K562 (cell line): Measurements from ENCODE around the gene TP53BP1.

ENCODE experiments used
- KAT7 ChIP-seq: sonication (generic); formaldehyde crosslinking; IDR thresholded peaks from 2 replicates; pipeline ENCODE4 v1.8.0; 2022; ENCODE audit warnings: missing genetic modification reagents, mild to moderate bottlenecking, borderline replicate concordance
- SP2 ChIP-seq: IDR thresholded peaks from 2 replicates; pipeline ENCODE4 v1.6.1; 2011; ENCODE audit warnings: mild to moderate bottlenecking, low read depth, low read length, moderate library complexity; ENCODE audit not compliant: poor library complexity, severe bottlenecking; ENCODE audit errors: extremely low read depth
- ZNF263 ChIP-seq: sonication (generic); formaldehyde crosslinking; IDR thresholded peaks from 2 replicates; pipeline ENCODE4 v1.8.0; 2022; ENCODE audit warnings: mild to moderate bottlenecking, missing genetic modification reagents, borderline replicate concordance
- ZNF3 ChIP-seq: fragments of 250-450 bp; sonication (Bioruptor Pico); IDR thresholded peaks from 2 replicates; pipeline ENCODE4 v1.5.0; 2021; ENCODE audit warnings: mild to moderate bottlenecking, moderate library complexity
- TF ChIP-seq, protein P1 (sequence below): sonication (generic); formaldehyde crosslinking; IDR thresholded peaks from 2 replicates; pipeline ENCODE4 v1.8.1; 2022; ENCODE audit warnings: missing genetic modification reagents
- TF ChIP-seq, protein P2 (sequence below): IDR thresholded peaks from 2 replicates; pipeline ENCODE4 v1.6.1; 2016; ENCODE audit warnings: missing genetic modification characterization, missing compliant biosample characterization
- TF ChIP-seq, protein P3 (sequence below), 3 experiments: IDR thresholded peaks in 2 of 3; conservative IDR thresholded peaks in 1 of 3; 2 replicates each; pipeline ENCODE4 v1.5.1; 2011 to 2012; ENCODE audit warnings: low read length in 3 of 3, mild to moderate bottlenecking in 3 of 3, control low read depth in 2 of 3, improper control_type of control experiment in 1 of 3, inconsistent platforms in 1 of 3, low read depth in 1 of 3, mixed read lengths in 1 of 3, moderate library complexity in 1 of 3; ENCODE audit not compliant: insufficient read depth in 2 of 3

- TF ChIP-seq SP2: no peak
- TF ChIP-seq, protein P1, sequence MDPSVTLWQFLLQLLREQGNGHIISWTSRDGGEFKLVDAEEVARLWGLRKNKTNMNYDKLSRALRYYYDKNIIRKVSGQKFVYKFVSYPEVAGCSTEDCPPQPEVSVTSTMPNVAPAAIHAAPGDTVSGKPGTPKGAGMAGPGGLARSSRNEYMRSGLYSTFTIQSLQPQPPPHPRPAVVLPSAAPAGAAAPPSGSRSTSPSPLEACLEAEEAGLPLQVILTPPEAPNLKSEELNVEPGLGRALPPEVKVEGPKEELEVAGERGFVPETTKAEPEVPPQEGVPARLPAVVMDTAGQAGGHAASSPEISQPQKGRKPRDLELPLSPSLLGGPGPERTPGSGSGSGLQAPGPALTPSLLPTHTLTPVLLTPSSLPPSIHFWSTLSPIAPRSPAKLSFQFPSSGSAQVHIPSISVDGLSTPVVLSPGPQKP: no peak
- no peak for TF ChIP-seq ZNF263 (CRISPR knock-in tag)
- TF ChIP-seq, protein P2, sequence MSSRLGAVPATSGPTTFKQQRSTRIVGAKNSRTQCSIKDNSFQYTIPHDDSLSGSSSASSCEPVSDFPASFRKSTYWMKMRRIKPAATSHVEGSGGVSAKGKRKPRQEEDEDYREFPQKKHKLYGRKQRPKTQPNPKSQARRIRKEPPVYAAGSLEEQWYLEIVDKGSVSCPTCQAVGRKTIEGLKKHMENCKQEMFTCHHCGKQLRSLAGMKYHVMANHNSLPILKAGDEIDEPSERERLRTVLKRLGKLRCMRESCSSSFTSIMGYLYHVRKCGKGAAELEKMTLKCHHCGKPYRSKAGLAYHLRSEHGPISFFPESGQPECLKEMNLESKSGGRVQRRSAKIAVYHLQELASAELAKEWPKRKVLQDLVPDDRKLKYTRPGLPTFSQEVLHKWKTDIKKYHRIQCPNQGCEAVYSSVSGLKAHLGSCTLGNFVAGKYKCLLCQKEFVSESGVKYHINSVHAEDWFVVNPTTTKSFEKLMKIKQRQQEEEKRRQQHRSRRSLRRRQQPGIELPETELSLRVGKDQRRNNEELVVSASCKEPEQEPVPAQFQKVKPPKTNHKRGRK (tag): no peak
- TF ChIP-seq KAT7: no peak
- TF ChIP-seq ZNF3 (CRISPR knock-in tag): no peak
- TF ChIP-seq, protein P3, sequence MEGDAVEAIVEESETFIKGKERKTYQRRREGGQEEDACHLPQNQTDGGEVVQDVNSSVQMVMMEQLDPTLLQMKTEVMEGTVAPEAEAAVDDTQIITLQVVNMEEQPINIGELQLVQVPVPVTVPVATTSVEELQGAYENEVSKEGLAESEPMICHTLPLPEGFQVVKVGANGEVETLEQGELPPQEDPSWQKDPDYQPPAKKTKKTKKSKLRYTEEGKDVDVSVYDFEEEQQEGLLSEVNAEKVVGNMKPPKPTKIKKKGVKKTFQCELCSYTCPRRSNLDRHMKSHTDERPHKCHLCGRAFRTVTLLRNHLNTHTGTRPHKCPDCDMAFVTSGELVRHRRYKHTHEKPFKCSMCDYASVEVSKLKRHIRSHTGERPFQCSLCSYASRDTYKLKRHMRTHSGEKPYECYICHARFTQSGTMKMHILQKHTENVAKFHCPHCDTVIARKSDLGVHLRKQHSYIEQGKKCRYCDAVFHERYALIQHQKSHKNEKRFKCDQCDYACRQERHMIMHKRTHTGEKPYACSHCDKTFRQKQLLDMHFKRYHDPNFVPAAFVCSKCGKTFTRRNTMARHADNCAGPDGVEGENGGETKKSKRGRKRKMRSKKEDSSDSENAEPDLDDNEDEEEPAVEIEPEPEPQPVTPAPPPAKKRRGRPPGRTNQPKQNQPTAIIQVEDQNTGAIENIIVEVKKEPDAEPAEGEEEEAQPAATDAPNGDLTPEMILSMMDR (IDR thresholded peaks at IDR 0.05 in 2 of 3, conservative IDR thresholded peaks at IDR 0.05 in 1 of 3; ENCODE audit: insufficient read depth in 2 of 3, low read depth in 1 of 3, low read length in 3 of 3): no peak
These were observed 31.4 kb upstream of the TP53BP1 start for GRCh38 chr15:43524254-43524845.
